CD4-positive, alpha-beta T cell treated with Interleukin-4 for 1 hour (primary cell): ENCODE measurements around the gene PJA1.

Experiments used
- DNase-seq, 2 donors: peaks; one replicate each; pipeline ENCODE4 v3.0.0-alpha.2; 2020 to 2022

Gene PJA1

GRCh38 chrX:69165087-69165651 is at the start of gene PJA1:
Gene PJA1 (minus strand): TSS chrX:69165453. CDS start chrX:69163073, 2,380 bp downstream.
- DNase-seq = peak; percentile 69 to 74

DNA sequence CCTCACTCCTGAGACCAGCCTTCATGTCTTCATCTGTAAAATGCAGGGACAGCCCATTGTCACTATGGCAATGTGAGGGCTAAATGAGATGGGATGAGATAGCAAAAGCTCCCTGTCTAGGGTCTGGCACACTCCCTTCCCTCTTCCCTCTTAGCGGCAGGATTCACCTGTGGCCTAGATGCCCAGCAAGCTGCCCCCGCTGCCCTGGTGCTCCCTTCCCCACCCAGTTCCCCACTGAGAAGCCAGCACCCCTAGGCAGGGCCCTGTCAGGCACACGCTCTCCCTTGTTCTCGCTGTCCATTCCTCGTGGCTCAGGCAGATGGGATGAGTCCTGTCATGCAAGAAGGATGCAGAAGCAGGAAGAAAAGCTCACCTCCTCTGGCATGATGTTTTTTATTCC is 49.2 kb upstream of the PJA1 start:
- no peak for DNase-seq

- no peak for DNase-seq
These were observed 46.4 kb upstream of the PJA1 start for GRCh38 chrX:69211701-69212100.

- no peak for DNase-seq
These were observed 45.3 kb upstream of the PJA1 start for GRCh38 chrX:69210581-69210980.

- DNase-seq = no peak
These were observed 42.0 kb upstream of the PJA1 start for GRCh38 chrX:69207216-69207615.

DNA sequence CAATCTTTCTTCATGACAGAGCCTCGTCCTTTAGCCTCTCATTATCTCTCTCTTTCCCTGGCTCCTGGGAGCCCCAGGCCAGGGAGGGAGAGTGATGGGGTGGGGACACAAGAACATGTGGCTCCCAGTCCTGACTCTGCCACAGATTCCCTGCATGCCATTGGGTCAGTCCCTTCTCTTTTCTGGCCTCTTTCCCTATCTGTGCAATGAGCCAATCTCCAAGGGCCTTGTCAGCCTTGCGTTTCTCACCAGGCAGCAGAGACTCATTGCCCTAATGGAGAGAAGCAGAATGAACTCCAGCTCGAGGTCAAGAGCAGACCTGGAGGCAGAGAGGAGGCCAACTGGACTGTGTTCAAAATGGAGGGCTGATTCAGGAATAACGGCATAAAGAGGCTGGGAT is 38.4 kb upstream of the PJA1 start:
- DNase-seq = no peak

GRCh38 chrX:69197690-69198089 is 32.4 kb upstream of the PJA1 start:
- DNase-seq = no peak

GRCh38 chrX:69196666-69197065 is 31.4 kb upstream of the PJA1 start:
- no peak for DNase-seq

DNA sequence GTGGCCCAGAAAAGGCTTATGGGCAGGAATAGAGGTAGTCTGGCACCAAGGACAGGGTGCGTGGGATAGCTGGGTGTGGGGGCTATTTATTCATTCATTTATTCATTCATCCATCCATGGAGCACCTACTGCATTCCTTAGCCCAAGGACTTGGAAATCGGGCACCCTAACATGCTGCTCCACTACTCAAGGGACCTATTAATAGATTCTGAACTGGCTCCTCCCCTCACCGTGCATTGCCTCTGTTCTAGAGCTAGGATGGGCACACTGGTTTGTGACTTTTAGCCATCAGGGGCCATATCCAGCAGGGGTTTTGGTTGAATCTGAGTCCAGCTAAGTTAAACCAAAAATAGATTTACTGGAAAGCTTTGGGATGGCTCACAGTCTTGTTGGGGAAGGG is 30.6 kb upstream of the PJA1 start:
- DNase-seq = no peak

DNA sequence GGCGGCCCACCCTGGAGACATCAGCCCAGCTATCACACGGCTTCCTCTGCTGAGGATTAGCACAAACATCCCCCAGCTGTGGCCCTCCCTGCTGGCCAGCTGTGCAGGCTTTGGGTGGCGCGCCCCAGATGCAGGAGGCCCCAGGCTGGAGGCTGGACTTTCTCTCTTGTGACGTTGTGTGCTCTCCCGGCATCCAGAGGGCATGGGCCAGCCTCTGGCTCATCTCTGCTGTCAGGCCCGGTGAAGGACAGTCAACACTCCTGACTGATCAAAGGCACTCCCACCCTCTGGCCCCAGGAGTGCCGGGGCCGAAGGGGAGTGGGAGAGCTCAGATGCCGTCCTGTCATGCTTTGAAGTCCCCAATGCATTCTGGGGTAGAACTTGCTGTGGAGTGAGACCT is 29.9 kb upstream of the PJA1 start:
- DNase-seq = no peak

DNA sequence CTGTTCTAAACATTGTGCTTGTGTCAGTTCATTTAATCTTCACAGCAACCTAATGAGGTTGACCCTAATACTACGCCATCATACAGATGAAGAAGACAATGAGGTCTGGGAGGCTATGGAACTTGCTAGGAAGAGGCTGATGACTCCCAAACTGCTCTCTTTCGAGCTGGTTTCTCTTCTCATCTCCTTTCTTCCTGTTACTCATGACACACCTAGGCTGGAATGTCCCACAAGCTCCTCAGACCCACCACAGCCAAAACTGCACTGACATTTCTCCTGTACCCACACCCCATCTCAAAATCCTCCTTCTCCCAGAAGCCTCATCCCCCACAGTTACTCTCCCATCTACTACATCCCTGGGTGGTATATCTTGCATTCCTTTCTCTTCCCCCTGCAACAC is 27.4 kb upstream of the PJA1 start:
- no peak for DNase-seq

DNA sequence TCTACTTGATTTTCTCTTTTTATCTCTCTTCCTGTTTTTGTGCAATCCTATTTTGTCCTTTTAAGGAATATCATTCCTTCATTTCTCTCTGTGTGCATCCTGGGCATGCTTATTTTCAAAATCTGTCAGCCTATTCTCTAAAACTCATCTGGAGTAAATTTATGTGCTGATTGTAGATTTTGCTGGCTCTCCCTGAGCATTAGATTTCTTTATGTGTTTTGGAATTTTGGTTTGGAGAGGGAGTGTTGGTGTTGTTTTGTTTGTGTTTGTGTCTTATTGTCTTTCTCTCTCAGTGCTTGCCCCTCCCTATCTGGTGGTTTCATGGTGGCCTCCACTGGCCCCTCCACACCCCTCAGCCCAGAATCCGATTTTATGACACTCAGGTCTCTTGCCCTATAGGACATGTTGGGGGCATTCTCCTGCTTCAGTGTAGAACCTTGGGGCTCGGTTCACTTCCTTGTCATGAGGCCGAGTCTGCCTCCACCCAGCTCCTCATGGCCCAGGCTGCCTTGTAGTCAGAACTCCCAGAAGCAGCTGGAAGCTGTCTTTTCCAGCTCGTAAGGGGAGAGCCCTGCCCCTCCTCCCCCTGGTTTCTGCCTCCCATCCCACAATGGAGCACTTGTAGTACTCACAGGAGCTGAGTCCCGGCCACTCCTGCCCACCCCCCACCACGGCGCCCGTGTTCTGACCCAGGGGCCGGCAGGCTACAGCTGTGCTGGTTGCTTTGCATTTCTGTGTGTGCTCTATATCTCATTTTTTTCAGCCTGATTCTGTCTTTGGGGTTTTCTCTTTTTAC is 24.5 kb upstream of the PJA1 start:
- DNase-seq = no peak

DNA sequence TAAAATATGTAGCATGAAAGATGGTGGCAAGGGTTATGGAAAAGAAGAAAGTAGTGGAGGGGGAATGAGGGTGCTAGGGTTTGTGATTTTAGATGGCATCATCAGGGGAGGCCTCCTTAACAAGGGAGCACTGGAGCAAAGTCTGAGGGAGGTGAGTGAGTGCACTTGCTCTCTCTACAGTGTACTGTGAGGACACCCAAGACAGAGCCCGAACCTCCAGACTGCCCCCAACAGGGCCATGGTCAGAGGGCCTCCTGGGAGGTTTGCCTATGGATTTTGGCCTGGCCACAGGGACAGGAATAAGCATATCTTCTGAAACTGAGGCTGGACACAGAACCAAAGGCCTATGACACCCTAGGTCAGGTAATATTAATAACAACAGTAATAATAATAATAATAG is 21.4 kb upstream of the PJA1 start:
- DNase-seq = no peak

DNA sequence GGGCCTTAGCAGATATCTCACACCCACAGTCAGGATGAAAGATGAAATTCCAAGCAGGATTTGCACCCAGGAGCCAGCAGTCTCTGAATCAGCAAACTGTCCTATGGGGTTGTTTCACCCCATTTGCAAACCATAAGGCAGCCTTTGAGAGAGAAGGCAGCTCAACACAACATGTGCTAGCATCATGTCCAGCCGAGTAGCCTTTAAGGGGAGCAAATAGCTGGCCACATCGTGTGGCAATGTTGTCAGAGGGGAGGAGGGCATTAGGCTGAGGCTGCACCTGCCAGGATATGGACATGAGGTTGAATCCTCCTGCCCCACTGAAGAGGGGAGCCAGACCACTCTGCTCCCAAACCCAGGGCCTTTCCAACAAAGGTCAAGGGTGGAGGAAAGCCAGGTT is 20.6 kb upstream of the PJA1 start:
- no peak for DNase-seq

- no peak for DNase-seq
These were observed 19.9 kb upstream of the PJA1 start for GRCh38 chrX:69185141-69185540.

DNA sequence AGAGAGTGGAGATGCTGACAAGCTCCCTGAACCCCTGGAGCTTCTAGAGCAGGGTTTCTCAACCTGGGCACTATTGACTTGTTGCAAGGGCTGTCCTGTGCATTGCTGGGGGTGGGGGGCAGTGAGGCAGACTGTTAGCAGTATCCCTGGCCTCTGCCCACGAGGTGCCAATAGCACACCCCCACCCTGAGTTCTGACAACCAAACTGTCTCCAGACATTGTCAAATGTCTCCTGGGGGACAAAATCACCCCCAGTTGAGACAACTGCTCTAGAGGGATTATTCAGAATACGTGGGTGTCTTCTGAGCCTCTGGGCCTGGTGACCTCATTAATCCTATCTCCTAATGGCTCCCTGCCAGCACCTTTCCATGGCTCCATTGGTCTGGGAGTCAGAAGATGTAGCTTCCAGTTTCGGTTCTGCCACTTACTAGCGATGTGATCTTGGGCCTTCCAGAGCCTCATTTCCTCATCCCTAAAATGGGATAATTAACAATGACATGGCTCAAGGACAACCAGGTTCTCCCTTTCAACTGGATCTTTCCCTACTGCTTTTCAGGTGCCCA is 17.6 kb upstream of the PJA1 start:
- no peak for DNase-seq

DNA sequence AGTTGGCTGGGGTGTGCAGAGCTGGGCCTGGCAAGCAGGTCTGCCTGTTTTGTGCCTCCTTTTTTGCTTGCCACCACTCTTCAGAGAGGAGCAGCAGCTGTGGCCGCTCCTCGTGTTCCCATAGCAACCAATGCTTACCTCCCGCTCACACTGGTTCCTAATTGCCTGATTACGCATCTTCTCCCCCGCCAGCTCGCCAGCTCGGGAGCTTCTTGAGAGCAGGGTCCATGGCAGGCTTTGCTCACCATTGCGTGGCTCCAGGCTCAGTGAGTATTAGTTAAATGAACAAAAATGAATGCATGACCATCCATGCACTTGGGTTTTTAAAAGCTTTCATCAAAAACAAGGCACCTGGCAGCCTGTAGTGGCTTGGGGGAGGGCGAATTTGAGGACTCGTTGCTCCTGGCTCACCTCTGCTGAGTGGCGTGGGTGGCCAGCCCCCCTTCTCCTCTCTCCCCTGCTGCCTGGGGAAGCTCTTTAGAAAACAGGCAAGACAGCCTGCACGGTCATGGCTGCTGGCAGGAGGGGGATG is 14.2 kb upstream of the PJA1 start:
- no peak for DNase-seq

DNA sequence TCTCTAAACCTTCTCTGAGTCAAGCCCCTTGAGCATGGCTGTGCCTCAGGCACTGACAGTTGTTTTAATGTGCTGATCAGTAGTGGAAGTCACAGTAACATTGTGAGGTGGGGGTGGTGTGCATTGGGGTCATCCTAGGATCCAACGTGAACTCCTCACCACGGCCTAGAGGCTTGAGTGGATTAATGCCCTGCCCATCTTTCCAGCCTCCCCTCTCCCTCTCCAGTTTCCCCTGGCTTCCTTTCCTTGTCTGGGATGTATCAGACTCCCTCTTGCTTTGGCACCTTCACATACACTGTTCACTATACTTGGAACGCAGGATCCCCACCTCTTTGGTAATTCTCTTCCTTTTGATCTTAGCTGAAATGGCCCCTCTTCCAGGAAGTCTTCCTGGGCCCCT is 13.3 kb upstream of the PJA1 start:
- no peak for DNase-seq

DNA sequence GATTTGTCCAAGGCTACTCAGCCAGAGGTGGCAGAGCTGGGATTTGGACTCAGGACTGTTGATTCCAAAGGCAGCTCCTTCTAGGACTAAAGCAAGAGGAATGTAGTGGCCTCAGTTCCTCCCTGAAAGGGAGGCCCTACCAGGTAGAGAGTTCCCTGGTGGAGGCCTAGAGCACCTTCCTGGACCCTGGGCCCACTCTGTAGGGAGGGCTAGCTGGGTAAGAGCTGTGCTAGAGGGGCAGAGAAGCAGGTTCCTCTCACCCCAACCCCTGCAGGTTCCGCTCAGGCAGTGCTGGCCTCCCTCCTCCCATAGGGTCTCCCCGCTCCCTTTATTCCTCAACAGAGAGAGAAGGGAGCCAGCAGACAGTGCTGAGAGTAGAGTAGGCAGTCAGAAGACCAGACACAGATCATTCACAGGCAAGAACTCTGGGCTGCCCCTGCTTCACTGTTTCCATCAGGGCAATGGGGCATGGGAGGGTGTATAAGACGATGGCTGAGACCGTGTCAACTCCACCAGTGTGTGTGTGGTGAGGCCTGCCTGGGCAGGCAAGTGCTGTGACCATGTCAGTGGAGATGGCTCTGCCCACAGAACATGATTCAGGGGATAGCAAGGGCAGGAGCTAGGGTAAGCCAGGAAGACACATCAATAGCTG is 12.4 kb upstream of the PJA1 start:
- DNase-seq = no peak

DNA sequence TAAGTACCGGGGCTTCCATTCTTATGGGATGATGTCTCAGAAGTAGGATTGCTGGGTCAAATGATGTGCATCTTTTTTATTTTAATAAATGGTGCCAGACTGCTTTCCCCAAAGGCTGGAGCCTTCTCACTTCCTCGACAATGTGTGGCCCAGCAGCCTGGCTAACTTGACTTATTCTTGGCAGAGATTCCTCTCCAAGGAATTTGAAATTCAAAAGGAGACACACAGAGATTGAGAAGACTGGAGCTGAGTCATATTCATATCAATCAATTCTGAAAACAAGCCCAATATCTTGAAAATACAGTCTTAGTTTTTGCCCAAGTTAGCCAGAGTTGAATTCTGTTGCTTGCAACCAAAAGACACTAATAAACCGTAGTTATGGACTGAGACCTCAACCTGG is 10.8 kb upstream of the PJA1 start:
- no peak for DNase-seq

GRCh38 chrX:69173906-69174305 is 8.7 kb upstream of the PJA1 start:
- DNase-seq = no peak

DNA sequence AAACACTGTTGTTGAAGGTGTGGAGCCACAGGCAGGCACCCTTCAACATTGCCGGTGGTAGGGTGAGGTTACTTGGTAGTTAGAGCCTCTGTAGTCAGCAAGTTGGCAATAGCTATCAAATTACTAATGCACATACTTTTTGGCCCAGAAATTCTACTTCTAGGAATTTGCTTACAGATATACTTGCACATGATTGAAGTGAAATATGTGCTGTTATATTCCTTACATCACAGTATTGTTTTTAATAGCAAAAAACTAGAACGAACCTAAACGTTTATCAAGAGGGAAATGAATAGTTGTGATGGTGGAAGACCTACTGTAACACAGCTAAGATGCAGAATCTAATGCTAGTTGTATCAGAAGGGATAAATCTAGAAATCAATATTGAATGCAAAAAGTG is 7.7 kb upstream of the PJA1 start:
- no peak for DNase-seq

GRCh38 chrX:69170319-69170718 is 5.1 kb upstream of the PJA1 start:
- no peak for DNase-seq
